Astrocyte (in vitro differentiated cells and primary cell): ENCODE data around the gene KDM4B. TPM values are rescaled to one million over a fixed set of nuclear protein-coding genes. Genes with fewer than 3 reads are reported as not detected.
A peak's percentile ranks its signal among the peaks of the same experiment; 100 is the strongest.

Experiments used
- DNase-seq: peaks from one replicate; pipeline ENCODE4 v3.0.0-alpha.2; 2010; ENCODE audit warnings: low read depth
- FAIRE-seq: peaks from 2 replicates; lab custom pipeline; 2011; peaks lifted over from hg19 to GRCh38; lab: Jason Lieb, UNC
- H2AFZ ChIP-seq: 2 replicates; pipeline ENCODE4 v1.6.0; 2012; ENCODE audit warnings: low read depth, low read length, inconsistent platforms
- H3K27ac ChIP-seq: 2 replicates; pipeline ENCODE4 v1.5.1; 2011; ENCODE audit warnings: low read depth, low read length, inconsistent platforms
- H3K27me3 ChIP-seq: 2 replicates; pipeline ENCODE4 v1.6.0; 2011; ENCODE audit warnings: low read length, inconsistent platforms; ENCODE audit not compliant: insufficient read depth
- H3K36me3 ChIP-seq: 2 replicates; pipeline ENCODE4 v1.5.1; 2011; ENCODE audit warnings: low read length, inconsistent platforms; ENCODE audit not compliant: insufficient read depth
- H3K4me1 ChIP-seq: 2 replicates; pipeline ENCODE4 v1.5.1; 2011; ENCODE audit warnings: low read length, inconsistent platforms; ENCODE audit not compliant: insufficient read depth
- H3K4me2 ChIP-seq: 2 replicates; pipeline ENCODE4 v1.6.0; 2012; ENCODE audit warnings: low read length, inconsistent platforms
- H3K4me3 ChIP-seq: 2 replicates; pipeline ENCODE4 v1.5.1; 2011; ENCODE audit warnings: low read depth, mild to moderate bottlenecking, low read length, inconsistent platforms; ENCODE audit not compliant: insufficient read depth
- H3K79me2 ChIP-seq: 2 replicates; pipeline ENCODE4 v1.6.0; 2012; ENCODE audit warnings: mild to moderate bottlenecking, low read length, inconsistent platforms; ENCODE audit not compliant: insufficient read depth
- H3K9ac ChIP-seq: 2 replicates; pipeline ENCODE4 v1.6.0; 2012; ENCODE audit warnings: mild to moderate bottlenecking, low read length, inconsistent platforms
- H3K9me3 ChIP-seq: 2 replicates; pipeline ENCODE4 v1.5.1; 2012; ENCODE audit warnings: low read depth, mild to moderate bottlenecking, low read length, inconsistent platforms; ENCODE audit not compliant: insufficient read depth
- H4K20me1 ChIP-seq: 2 replicates; pipeline ENCODE4 v1.6.0; 2012; ENCODE audit warnings: low read length, inconsistent platforms; ENCODE audit not compliant: insufficient read depth
- H3K27ac Mint-ChIP-seq: one replicate; pipeline ENCODE4 v1.8.0; 2021; ENCODE audit warnings: mild to moderate bottlenecking, mixed read lengths; ENCODE audit not compliant: unreplicated experiment
- H3K27me3 Mint-ChIP-seq: one replicate; pipeline ENCODE4 v1.8.0; 2021; ENCODE audit warnings: low read depth, mixed read lengths; ENCODE audit not compliant: unreplicated experiment
- H3K36me3 Mint-ChIP-seq: one replicate; pipeline ENCODE4 v1.8.0; 2021; ENCODE audit warnings: low read depth, mixed read lengths; ENCODE audit not compliant: unreplicated experiment
- H3K4me1 Mint-ChIP-seq: one replicate; pipeline ENCODE4 v1.8.0; 2021; ENCODE audit warnings: low read depth, mixed read lengths; ENCODE audit not compliant: unreplicated experiment
- H3K4me3 Mint-ChIP-seq: one replicate; pipeline ENCODE4 v1.8.0; 2021; ENCODE audit warnings: mild to moderate bottlenecking, moderate library complexity, mixed read lengths; ENCODE audit not compliant: unreplicated experiment
- H3K9me3 Mint-ChIP-seq: one replicate; pipeline ENCODE4 v1.8.0; 2021; ENCODE audit warnings: mild to moderate bottlenecking, mixed read lengths; ENCODE audit not compliant: unreplicated experiment
- EZH2 ChIP-seq: IDR thresholded peaks from 2 replicates; pipeline ENCODE4 v1.6.1; 2012; ENCODE audit warnings: mild to moderate bottlenecking, low read length, inconsistent platforms; ENCODE audit not compliant: insufficient read depth
- total RNA-seq: library from RNA; stranded (reverse); gene quantifications from 2 replicates; pipeline ENCODE4 v1.2.1, GENCODE V29; 2021
- TF ChIP-seq, protein P1 (sequence below): IDR thresholded peaks from 2 replicates; pipeline ENCODE4 v1.5.1; 2011; ENCODE audit warnings: low read depth, mild to moderate bottlenecking, inconsistent platforms, low read length, moderate library complexity; ENCODE audit not compliant: insufficient read depth

Gene KDM4B
- total RNA-seq, 1 donor from 2014 or later: 55.2 TPM

DNA sequence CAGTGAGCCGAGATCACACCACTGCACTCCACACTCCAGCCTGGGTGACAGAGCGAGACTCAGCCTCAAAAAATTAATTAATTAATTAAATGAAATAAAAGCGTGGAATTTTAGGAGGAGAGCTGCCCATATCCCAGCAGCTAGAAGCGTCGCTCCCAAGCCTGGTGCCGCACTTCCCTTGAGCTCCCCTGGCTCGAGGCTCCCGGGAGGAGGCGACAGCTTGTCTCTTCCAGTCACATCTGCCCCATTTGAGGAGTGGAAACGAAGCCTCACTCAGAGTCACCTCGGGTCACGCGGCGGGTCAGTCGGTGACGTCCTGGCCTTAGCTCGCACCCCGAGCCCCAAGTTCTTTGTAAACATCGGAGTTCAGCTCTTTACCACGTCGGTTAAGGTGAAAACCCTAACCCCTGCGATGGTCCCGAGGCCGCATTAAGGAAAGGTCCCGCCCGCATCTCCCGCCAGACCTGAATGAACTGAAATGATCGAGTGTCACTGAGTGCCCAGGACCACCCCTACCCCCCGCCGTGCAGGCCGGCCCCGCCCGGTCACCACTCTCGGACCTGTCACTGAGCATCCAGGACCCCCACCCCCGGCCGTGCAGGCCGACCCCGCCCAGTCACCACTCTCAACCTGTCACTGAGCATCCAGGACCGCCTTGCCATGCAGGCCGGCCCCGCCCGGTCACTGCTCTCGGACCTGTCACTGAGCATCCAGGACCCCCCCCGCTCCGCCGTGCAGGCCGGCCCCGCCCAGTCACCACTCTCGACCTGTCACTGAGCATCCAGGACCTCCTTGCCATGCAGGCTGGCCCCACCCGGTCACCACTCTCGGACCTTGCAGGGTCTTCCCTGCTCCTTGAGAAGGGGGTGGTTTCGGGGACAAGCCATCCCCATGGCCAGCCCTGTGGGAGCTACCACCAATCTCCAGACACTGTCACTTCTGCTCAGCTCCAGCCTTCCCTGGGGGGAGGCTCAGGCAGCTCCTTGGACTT is 176.9 kb downstream of the KDM4B start:
- H3K36me3 Mint-ChIP-seq: peaks cover 17% of the 10 kb centered on the region
- H3K36me3 ChIP-seq: peaks cover 4% of the 10 kb centered on the region
- TF ChIP-seq EZH2: no peak
- TF ChIP-seq, protein P1, sequence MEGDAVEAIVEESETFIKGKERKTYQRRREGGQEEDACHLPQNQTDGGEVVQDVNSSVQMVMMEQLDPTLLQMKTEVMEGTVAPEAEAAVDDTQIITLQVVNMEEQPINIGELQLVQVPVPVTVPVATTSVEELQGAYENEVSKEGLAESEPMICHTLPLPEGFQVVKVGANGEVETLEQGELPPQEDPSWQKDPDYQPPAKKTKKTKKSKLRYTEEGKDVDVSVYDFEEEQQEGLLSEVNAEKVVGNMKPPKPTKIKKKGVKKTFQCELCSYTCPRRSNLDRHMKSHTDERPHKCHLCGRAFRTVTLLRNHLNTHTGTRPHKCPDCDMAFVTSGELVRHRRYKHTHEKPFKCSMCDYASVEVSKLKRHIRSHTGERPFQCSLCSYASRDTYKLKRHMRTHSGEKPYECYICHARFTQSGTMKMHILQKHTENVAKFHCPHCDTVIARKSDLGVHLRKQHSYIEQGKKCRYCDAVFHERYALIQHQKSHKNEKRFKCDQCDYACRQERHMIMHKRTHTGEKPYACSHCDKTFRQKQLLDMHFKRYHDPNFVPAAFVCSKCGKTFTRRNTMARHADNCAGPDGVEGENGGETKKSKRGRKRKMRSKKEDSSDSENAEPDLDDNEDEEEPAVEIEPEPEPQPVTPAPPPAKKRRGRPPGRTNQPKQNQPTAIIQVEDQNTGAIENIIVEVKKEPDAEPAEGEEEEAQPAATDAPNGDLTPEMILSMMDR: no peak

DNA sequence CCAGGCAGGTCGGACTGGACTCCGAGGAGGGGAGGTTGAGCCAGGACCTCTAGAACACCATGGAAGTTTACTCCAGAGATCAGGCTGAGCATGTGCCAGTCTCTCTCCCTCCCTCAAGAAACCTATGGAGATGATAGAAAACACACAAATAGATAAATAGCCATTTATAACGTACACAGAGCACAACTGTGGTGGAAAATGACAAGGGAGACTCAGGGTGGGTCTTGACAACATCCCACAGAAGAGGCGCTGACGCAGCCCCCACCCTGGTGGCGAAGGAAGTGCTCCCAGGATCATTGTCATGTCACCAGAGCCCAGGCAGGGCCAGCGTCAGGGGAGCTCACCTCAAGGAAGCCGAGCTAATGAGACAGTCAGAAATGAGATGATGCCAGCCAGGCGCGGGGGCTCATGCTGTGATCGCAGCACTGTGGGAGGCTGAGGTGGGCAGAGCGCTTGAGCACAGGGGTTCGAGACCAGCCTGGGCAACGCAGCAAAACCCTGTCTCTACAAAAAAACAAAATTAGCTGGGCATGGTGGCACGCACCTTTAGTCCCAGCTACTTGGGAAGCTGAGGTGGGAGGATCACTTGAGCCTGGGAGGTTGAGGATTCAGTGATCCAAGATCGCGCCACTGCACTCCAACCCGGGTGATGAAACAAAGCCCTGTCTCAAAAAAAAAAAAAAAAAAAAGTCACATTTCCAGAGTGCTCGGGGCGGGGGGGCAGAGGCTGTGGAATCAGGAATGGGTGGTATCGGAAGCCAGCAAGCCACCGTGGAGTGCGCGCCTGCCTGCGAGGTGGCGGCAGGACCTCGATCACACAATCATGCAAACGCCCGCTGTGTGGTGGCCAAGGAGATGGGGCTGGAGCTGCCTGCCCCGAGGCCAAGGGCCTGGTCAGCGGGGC is 178.4 kb downstream of the KDM4B start:
- Mint-ChIP-seq H3K36me3 (peaks cover 17% of the 10 kb centered on the region), H3K9me3 (no peaks in the 10 kb centered on the region), H3K4me1 (no peaks in the 10 kb centered on the region), H3K27ac (peak overlapping the region; percentile 14), H3K4me3 (no peak overlapping the region), H3K27me3 (no peaks in the 10 kb centered on the region)
- Histone ChIP-seq H3K27me3 (no peaks in the 10 kb centered on the region), H4K20me1 (no peaks in the 10 kb centered on the region), H3K4me3 (no peak overlapping the region), H3K36me3 (peaks cover 4% of the 10 kb centered on the region), H3K79me2 (peaks cover 2% of the 10 kb centered on the region), H3K4me2 (no peak overlapping the region), H3K9ac (no peak overlapping the region), H3K9me3 (no peaks in the 10 kb centered on the region), H3K4me1 (peaks cover 9% of the 10 kb centered on the region), H2AFZ (no peak overlapping the region), H3K27ac (no peak overlapping the region)
- no peak for DNase-seq
- no peak for FAIRE-seq
- TF ChIP-seq, protein P1: no peak
- no peak for TF ChIP-seq EZH2

More for the DNA sequence above, 176.9 kb downstream of the KDM4B start:
- Mint-ChIP-seq H3K4me1 (no peaks in the 10 kb centered on the region), H3K27me3 (no peaks in the 10 kb centered on the region), H3K4me3 (no peak overlapping the region), H3K27ac (no peak overlapping the region), H3K9me3 (no peaks in the 10 kb centered on the region)
- FAIRE-seq: no peak
- H2AFZ ChIP-seq: no peak overlapping the region
- no peaks in the 10 kb centered on the region for H3K27me3 ChIP-seq
- no peak overlapping the region for H3K9ac ChIP-seq
- H3K4me1 ChIP-seq: peaks cover 21% of the 10 kb centered on the region
- no peak overlapping the region for H3K4me3 ChIP-seq
- no peak for DNase-seq
- peaks cover 3% of the 10 kb centered on the region for H3K79me2 ChIP-seq
- no peaks in the 10 kb centered on the region for H4K20me1 ChIP-seq
- no peaks in the 10 kb centered on the region for H3K9me3 ChIP-seq
- no peak overlapping the region for H3K27ac ChIP-seq
- H3K4me2 ChIP-seq: no peak overlapping the region
